Endothelial cell of umbilical vein (primary cell): ENCODE data around the gene CHTOP. TPM values are rescaled to one million over a fixed set of nuclear protein-coding genes. Genes with fewer than 3 reads are reported as not detected.

Experiments used
- BruUV-seq: library from RNA; stranded (reverse); fragments of 400-500 nt; replicated peaks from 2 replicates; lab custom pipeline; 2021; lab: Mats Ljungman, UMichigan
- CTCF ChIA-PET: fragments of 300-600, 350-600 bp; sonication (Branson Sonifier 250); formaldehyde crosslinking; loops from one replicate; lab custom pipeline; 2021; ENCODE audit warnings: antibody characterized with exemption, inconsistent platforms; lab: Charles Lee
- POLR2A ChIA-PET: fragments of 300-600, 350-600 bp; sonication (Branson Sonifier 250); formaldehyde crosslinking; loops from one replicate; lab custom pipeline; 2021; ENCODE audit warnings: antibody characterized with exemption, inconsistent platforms; lab: Charles Lee
- DNase-seq: peaks from one replicate; pipeline ENCODE4 v3.0.0-alpha.2; 2011; ENCODE audit warnings: low read depth, low spot score
- FAIRE-seq: peaks from 2 replicates; lab custom pipeline; 2011; peaks lifted over from hg19 to GRCh38; lab: Jason Lieb, UNC
- H2AFZ ChIP-seq: 2 replicates; pipeline ENCODE4 v1.6.0; 2012; ENCODE audit warnings: low read depth, low read length, control low read depth, inconsistent platforms
- H3K27ac ChIP-seq: 2 replicates; pipeline ENCODE4 v1.5.1; 2011; ENCODE audit warnings: low read depth, mild to moderate bottlenecking, control low read depth, low read length, moderate library complexity; ENCODE audit not compliant: insufficient read depth
- H3K27me3 ChIP-seq, 2 experiments: 2 replicates each; pipeline versions ENCODE4 v1.6.0 to v1.6.1; 2011; ENCODE audit warnings: low read length in 2 of 2, mixed read lengths in 1 of 2; ENCODE audit not compliant: control insufficient read depth in 2 of 2, insufficient read depth in 2 of 2
- H3K36me3 ChIP-seq, 2 experiments: 2 replicates in 1 of 2; 3 replicates in 1 of 2; pipeline ENCODE4 v1.5.1; 2011; ENCODE audit warnings: low read length in 2 of 2, mild to moderate bottlenecking in 1 of 2, moderate library complexity in 1 of 2; ENCODE audit not compliant: control insufficient read depth in 2 of 2, insufficient read depth in 2 of 2; ENCODE audit errors: extremely low read depth in 1 of 2
- H3K4me1 ChIP-seq: 3 replicates; pipeline ENCODE4 v1.5.1; 2011; ENCODE audit warnings: mild to moderate bottlenecking, low read length; ENCODE audit not compliant: control insufficient read depth, insufficient read depth; ENCODE audit errors: extremely low read depth
- H3K4me2 ChIP-seq: 2 replicates; pipeline ENCODE4 v1.6.1; 2011; ENCODE audit warnings: low read length, control low read depth, mixed read lengths; ENCODE audit not compliant: insufficient read depth
- H3K4me3 ChIP-seq, 3 experiments: fragments of 200-600 bp in 1 of 3; sonication (generic), shearing (Covaris generic) in 1 of 3; replicated peaks in 1 of 3; 2 replicates each; pipeline ENCODE4 v1.5.1; 2011 to 2016; ENCODE audit warnings: control low read depth in 3 of 3, low read length in 3 of 3, mild to moderate bottlenecking in 2 of 3, inconsistent platforms in 1 of 3, low read depth in 1 of 3, moderate library complexity in 1 of 3; ENCODE audit not compliant: insufficient read depth in 1 of 3
- H3K79me2 ChIP-seq: 2 replicates; pipeline ENCODE4 v1.6.0; 2012; ENCODE audit warnings: low read length, inconsistent platforms; ENCODE audit not compliant: control insufficient read depth, insufficient read depth
- H3K9ac ChIP-seq: replicated peaks from 2 replicates; pipeline ENCODE3; 2011; ENCODE audit warnings: low read length, control low read depth; ENCODE audit not compliant: insufficient read depth; ENCODE audit errors: extremely low read depth
- H3K9me1 ChIP-seq: replicated peaks from 3 replicates; pipeline ENCODE4 v1.6.0; 2011; ENCODE audit warnings: mild to moderate bottlenecking, low read length; ENCODE audit not compliant: control insufficient read depth, insufficient read depth; ENCODE audit errors: extremely low read depth
- H3K9me3 ChIP-seq: replicated peaks from 2 replicates; pipeline ENCODE4 v1.5.1; 2012; ENCODE audit warnings: low read length, inconsistent platforms; ENCODE audit not compliant: control insufficient read depth, insufficient read depth
- H4K20me1 ChIP-seq: replicated peaks from 2 replicates; pipeline ENCODE3; 2011; ENCODE audit warnings: mild to moderate bottlenecking, low read length; ENCODE audit not compliant: control insufficient read depth, insufficient read depth; ENCODE audit errors: extremely low read depth
- CTCF ChIP-seq, 2 donors: IDR thresholded peaks; 1 replicate in 1 of 2; 2 replicates in 1 of 2; pipeline ENCODE4 v1.5.1; 2011; ENCODE audit warnings: low read length in 2 of 2, mild to moderate bottlenecking in 2 of 2, moderate library complexity in 2 of 2, control low read depth in 1 of 2, inconsistent platforms in 1 of 2, low read depth in 1 of 2; ENCODE audit not compliant: insufficient read depth in 1 of 2; ENCODE audit errors: extremely low read depth in 1 of 2
- EZH2 ChIP-seq: IDR thresholded peaks from 2 replicates; pipeline ENCODE4 v1.6.1; 2012; ENCODE audit warnings: borderline replicate concordance, low read depth, mild to moderate bottlenecking, moderate library complexity, low read length, inconsistent platforms; ENCODE audit not compliant: severe bottlenecking
- FOS ChIP-seq: IDR thresholded peaks from 2 replicates; pipeline ENCODE4 v1.6.1; 2011; ENCODE audit warnings: mild to moderate bottlenecking, low read length, moderate library complexity, borderline replicate concordance; ENCODE audit not compliant: insufficient read depth
- GATA2 ChIP-seq: IDR thresholded peaks from 2 replicates; pipeline ENCODE4 v1.7.0; 2011; ENCODE audit warnings: low read depth, mild to moderate bottlenecking, moderate library complexity, mixed read lengths, low read length; ENCODE audit not compliant: insufficient read length, insufficient read depth
- JUN ChIP-seq: IDR thresholded peaks from 2 replicates; pipeline ENCODE4 v1.6.1; 2011; ENCODE audit warnings: borderline replicate concordance, low read depth; ENCODE audit not compliant: insufficient read length, insufficient read depth
- MAX ChIP-seq: IDR thresholded peaks from 2 replicates; pipeline ENCODE4 v1.6.1; 2011; ENCODE audit not compliant: insufficient read depth, insufficient read length
- MYC ChIP-seq: IDR thresholded peaks from one replicate; pipeline ENCODE4 v1.6.1; 2011; ENCODE audit warnings: mild to moderate bottlenecking, low read depth, low read length
- POLR2A ChIP-seq: IDR thresholded peaks from 2 replicates; pipeline ENCODE4 v1.6.1; 2012; ENCODE audit warnings: low read depth, mild to moderate bottlenecking, control low read depth, low read length
- POLR2AphosphoS5 ChIP-seq: IDR thresholded peaks from 2 replicates; pipeline ENCODE4 v1.6.1; 2012; ENCODE audit warnings: low read depth, mild to moderate bottlenecking, control low read depth, low read length, moderate library complexity; ENCODE audit not compliant: insufficient read depth
- dilution Hi-C: fragments of 300-500 bp; cut with MboI; formaldehyde crosslinking; loops from one replicate; pipeline ENCODE4 v1.15.0; 2019; ENCODE audit warnings: low sequenced_read_pairs; ENCODE audit not compliant: extremely low pct_ligation_motif_present
- intact Hi-C: fragments of 100-400 bp; cut with micrococcal nuclease; formaldehyde crosslinking; loops from one replicate; pipeline ENCODE4 v1.10.0; 2022
- polyA plus RNA-seq, 4 experiments: library from polyadenylated mRNA; depleted of rRNA in 3 of 4; stranded (reverse) in 3 of 4; unstranded in 1 of 4; fragments of >200 nt; gene quantifications; 2 replicates each; pipeline versions ENCODE4 v1.2.1 to v1.2.3, GENCODE V29; 2011 to 2012; ENCODE audit warnings: missing spikeins in 1 of 4
- total RNA-seq: library from RNA; stranded (reverse); gene quantifications from 2 replicates; pipeline ENCODE4 v1.2.3, GENCODE V29; 2021

CHTOP gene
- total and polyA plus RNA-seq, 2 donors (not counting 3 experiments of a cell fraction or from before 2014, with no cell fraction given) = 62.0 to 74.4 TPM

GRCh38 chr1:153663211-153663610, 29.3 kb downstream of the CHTOP start:
- peaks cover 44 to 49% of the 10 kb centered on the region in 2 experiments for H3K36me3 ChIP-seq
- H3K9me1 ChIP-seq = no peaks in the 10 kb centered on the region
- intact Hi-C loops = no loop called here
- no peak overlapping the region for H3K27ac ChIP-seq
- DNase-seq (no peak), FAIRE-seq (no peak)
- BruUV-seq = no TSS peak
- H3K79me2 ChIP-seq = peaks cover 24% of the 10 kb centered on the region
- CTCF ChIA-PET = interaction anchor here (3.2 kb wide), 1 partner anchor 91 kb away, joined by 12 read pairs; no protein-coding TSS in a partner anchor
- peaks cover 7% of the 10 kb centered on the region for H3K4me1 ChIP-seq
- no peaks in the 10 kb centered on the region for H4K20me1 ChIP-seq
- no peaks in the 10 kb centered on the region for H3K27me3 ChIP-seq
- POLR2A ChIA-PET = interaction anchor here (0.9 kb wide), 1 partner anchor 29 kb away, joined by 3 read pairs; the partner anchor contains the start of gene CHTOP
- H3K9ac ChIP-seq = no peak overlapping the region
- no peak overlapping the region for H3K4me3 ChIP-seq
- no peak overlapping the region for H2AFZ ChIP-seq
- no peak overlapping the region for H3K4me2 ChIP-seq
- no peak for TF ChIP-seq MAX
- TF ChIP-seq POLR2A = no peak
- no peak for TF ChIP-seq GATA2
- TF ChIP-seq CTCF (IDR thresholded peaks at IDR 0.05; ENCODE audit: extremely low read depth in 1 of 2, insufficient read depth in 1 of 2, low read depth in 1 of 2, low read length in 2 of 2) = no peak
- TF ChIP-seq JUN = no peak
- H3K9me3 ChIP-seq = no peaks in the 10 kb centered on the region
- dilution Hi-C loops = no loop called here

- CTCF ChIA-PET = interaction anchor here (0.7 kb wide), 1 partner anchor 40 kb away, joined by 3 read pairs; the partner anchor contains the start of gene S100A13
- H3K9me1 ChIP-seq = no peaks in the 10 kb centered on the region
- H2AFZ ChIP-seq = no peak overlapping the region
- peaks cover 40 to 48% of the 10 kb centered on the region in 2 experiments for H3K36me3 ChIP-seq
- H3K9ac ChIP-seq = no peak overlapping the region
- dilution Hi-C loops (no loop called here), intact Hi-C loops (no loop called here)
- no peak overlapping the region for H3K4me2 ChIP-seq
- H3K4me1 ChIP-seq = peaks cover 11% of the 10 kb centered on the region
- no peaks in the 10 kb centered on the region for H3K27me3 ChIP-seq
- H3K27ac ChIP-seq = no peak overlapping the region
- H3K4me3 ChIP-seq = no peak overlapping the region
- no peaks in the 10 kb centered on the region for H4K20me1 ChIP-seq
- DNase-seq (no peak), FAIRE-seq (no peak)
- TF ChIP-seq GATA2 = no peak
- no peak for TF ChIP-seq POLR2AphosphoS5
- no peak for TF ChIP-seq JUN
- TF ChIP-seq FOS = no peak
- no peak for TF ChIP-seq POLR2A
- TF ChIP-seq MYC = no peak
- no peak for TF ChIP-seq MAX
- no peak for TF ChIP-seq CTCF (IDR thresholded peaks at IDR 0.05; ENCODE audit: extremely low read depth in 1 of 2, insufficient read depth in 1 of 2, low read depth in 1 of 2, low read length in 2 of 2)
- TF ChIP-seq EZH2 = no peak
- H3K79me2 ChIP-seq = peaks cover 36% of the 10 kb centered on the region
- no peaks in the 10 kb centered on the region for H3K9me3 ChIP-seq
- no TSS peak for BruUV-seq
- POLR2A ChIA-PET = interaction anchor here (1.0 kb wide), 1 partner anchor 40 kb away, joined by 3 read pairs; the partner anchor contains the start of gene S100A13
Observed at GRCh38 chr1:153667439-153667838, 33.6 kb downstream of the CHTOP start.
